Measurements from ENCODE around the gene IMPA2.
"Not testable (repeated sequence)": the region's sequence is repeated elsewhere in the genome, so short reads cannot be mapped to it uniquely, and the experiment has no call there.

Gene IMPA2

DNA sequence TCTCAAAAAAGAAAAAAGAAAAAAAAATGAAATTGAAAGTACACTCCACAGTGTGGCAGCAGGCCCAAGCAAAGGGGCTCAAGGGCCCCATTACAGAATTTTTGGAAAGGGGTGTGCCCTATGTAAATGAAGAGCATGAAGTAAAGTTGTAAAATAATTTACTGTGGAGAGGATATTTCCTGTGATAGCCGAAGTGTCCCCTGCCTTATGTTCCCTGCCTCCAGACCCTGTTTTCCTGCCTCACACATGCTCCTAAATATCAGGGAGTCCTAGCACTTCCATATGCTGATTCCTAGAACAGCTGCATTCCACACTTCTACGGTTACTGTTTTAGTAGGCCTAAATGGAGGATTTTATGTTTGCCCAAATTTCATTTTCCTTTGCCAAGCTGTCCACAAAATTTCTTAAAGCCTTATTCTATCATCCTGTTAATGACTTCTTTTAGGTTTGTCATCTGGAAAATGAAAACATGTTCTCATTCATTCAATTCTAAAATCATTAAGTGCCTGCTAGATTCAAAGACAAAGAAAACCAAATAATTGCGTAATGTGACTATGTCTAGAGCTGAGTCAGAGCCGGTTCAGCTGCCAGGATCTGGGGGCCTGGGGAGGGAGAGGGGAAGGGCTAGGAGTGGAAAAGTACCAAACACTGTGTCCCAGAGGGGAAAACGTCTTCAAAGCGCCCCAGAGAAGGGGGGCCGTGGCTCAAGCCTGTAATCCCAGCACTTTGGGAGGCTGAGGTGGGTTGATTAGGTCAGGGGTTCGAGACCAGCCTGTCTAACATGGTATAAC, 25.9 kb upstream of the IMPA2 start:
- Histone ChIP-seq H3K79me2 (ENCODE audit: insufficient read depth, low read length) (no peaks in the 10 kb centered on the region), H3K9me3 (ENCODE audit: insufficient read depth, low read length) (peaks cover 9% of the 10 kb centered on the region; the same call in 1 of the 2 replicates), H3K4me2 (ENCODE audit: low read depth, low read length, poor library complexity, severe bottlenecking) (no peak overlapping the region), H3K4me3 (ENCODE audit: insufficient read depth, low read length, poor library complexity, severe bottlenecking) (no peak overlapping the region), H3K36me3 (ENCODE audit: low read length) (no peaks in the 10 kb centered on the region), H4K20me1 (ENCODE audit: low read depth, low read length) (no peaks in the 10 kb centered on the region), H2AFZ (ENCODE audit: low read depth, low read length, severe bottlenecking) (no peak overlapping the region), H3F3A (ENCODE audit: insufficient read depth) (no peaks in the 10 kb centered on the region), H3K9ac (ENCODE audit: low read length) (no peak overlapping the region), H3K27ac (ENCODE audit: low read depth, low read length) (no peak overlapping the region), H3K9me2 (replicated peaks; ENCODE audit: insufficient read depth, low read length) (no peaks in the 10 kb centered on the region), H3K27me3 (ENCODE audit: low read length) (no peaks in the 10 kb centered on the region)
- TF ChIP-seq EZH2phosphoT487 (conservative IDR thresholded peaks at IDR 0.05; ENCODE audit: low read length) = no peak
- TF ChIP-seq, protein P1, sequence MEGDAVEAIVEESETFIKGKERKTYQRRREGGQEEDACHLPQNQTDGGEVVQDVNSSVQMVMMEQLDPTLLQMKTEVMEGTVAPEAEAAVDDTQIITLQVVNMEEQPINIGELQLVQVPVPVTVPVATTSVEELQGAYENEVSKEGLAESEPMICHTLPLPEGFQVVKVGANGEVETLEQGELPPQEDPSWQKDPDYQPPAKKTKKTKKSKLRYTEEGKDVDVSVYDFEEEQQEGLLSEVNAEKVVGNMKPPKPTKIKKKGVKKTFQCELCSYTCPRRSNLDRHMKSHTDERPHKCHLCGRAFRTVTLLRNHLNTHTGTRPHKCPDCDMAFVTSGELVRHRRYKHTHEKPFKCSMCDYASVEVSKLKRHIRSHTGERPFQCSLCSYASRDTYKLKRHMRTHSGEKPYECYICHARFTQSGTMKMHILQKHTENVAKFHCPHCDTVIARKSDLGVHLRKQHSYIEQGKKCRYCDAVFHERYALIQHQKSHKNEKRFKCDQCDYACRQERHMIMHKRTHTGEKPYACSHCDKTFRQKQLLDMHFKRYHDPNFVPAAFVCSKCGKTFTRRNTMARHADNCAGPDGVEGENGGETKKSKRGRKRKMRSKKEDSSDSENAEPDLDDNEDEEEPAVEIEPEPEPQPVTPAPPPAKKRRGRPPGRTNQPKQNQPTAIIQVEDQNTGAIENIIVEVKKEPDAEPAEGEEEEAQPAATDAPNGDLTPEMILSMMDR (IDR thresholded peaks at IDR 0.05; ENCODE audit: insufficient read depth, low read length, poor library complexity, severe bottlenecking) = no peak

DNA sequence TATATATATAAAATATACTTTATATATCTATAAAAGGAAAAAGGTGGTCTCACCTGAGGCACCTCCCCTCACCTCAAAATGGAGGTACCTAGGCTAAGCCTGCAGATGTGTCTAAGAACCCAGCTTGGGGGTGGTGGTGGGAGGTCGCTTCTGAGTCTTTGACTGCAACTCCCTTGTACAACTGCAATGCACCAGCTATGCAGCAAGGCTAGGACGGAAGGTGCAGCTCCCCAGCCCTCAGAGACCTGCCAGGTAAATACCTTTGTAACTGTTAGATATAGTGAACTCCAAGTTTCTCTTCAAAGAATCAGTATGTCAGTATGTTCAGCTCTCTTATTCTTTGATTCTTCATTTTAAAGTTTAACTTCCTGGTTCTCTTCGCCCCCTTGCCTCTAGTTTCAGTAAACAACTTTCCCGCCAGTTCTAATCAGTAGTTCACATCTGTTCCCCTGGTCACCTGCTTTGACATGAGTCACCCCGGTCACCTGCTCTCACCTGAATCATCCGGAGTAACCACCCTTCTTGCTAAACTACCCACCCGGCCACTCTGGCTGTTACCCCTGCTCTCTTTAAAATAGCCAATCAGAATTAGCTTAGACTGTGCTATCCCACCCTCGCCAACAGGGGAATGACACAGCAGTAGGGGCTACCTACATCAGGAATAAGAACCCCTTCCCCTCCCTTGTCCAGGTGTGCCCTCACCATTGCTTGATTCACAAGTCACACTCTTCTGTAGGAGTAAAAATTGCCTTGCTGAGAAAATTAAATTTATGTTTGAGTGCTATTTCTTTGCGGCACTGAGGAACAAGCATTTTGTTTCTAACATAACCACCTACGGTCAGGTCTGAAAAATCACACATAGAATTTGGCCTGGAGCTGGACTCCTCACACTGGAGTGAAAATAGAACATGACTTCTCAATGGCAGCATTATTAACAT, 24.7 kb upstream of the IMPA2 start:
- Histone ChIP-seq H3K4me3 (ENCODE audit: insufficient read depth, low read length, poor library complexity, severe bottlenecking) (no peak overlapping the region), H3K27ac (ENCODE audit: low read depth, low read length) (no peak overlapping the region), H3F3A (ENCODE audit: insufficient read depth) (no peaks in the 10 kb centered on the region), H3K9ac (ENCODE audit: low read length) (no peak overlapping the region), H4K20me1 (ENCODE audit: low read depth, low read length) (no peaks in the 10 kb centered on the region), H2AFZ (ENCODE audit: low read depth, low read length, severe bottlenecking) (no peak overlapping the region), H3K27me3 (ENCODE audit: low read length) (no peaks in the 10 kb centered on the region), H3K9me3 (ENCODE audit: insufficient read depth, low read length) (peaks cover 9% of the 10 kb centered on the region; the same call in 1 of the 2 replicates), H3K4me2 (ENCODE audit: low read depth, low read length, poor library complexity, severe bottlenecking) (no peak overlapping the region), H3K79me2 (ENCODE audit: insufficient read depth, low read length) (no peaks in the 10 kb centered on the region), H3K36me3 (ENCODE audit: low read length) (no peaks in the 10 kb centered on the region), H3K9me2 (replicated peaks; ENCODE audit: insufficient read depth, low read length) (no peaks in the 10 kb centered on the region)
- TF ChIP-seq, protein P1 (IDR thresholded peaks at IDR 0.05; ENCODE audit: insufficient read depth, low read length, poor library complexity, severe bottlenecking) = no peak
- no peak for TF ChIP-seq EZH2phosphoT487 (conservative IDR thresholded peaks at IDR 0.05; ENCODE audit: low read length)

DNA sequence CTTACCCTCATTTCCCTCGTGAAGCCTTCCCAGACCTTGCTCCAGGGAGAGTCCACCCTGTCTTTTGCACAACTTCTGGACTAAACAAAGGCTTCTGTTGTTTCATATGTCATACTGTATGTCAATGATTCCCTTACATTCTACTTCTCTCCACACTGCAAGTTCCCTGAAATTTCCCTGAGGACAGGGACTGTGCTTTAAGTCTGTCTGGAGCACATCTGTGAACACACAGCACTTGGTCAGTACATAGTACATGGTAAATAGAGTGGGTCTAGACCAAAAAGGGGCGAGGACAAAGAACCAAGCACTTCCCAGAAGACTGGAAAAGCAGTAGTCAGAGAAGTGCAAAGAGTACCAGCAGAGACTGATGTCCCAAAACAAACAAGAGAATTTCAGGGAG, 23.7 kb upstream of the IMPA2 start:
- Histone ChIP-seq H3K9me3 (ENCODE audit: insufficient read depth, low read length) (peaks cover 9% of the 10 kb centered on the region; the same call in 1 of the 2 replicates), H2AFZ (ENCODE audit: low read depth, low read length, severe bottlenecking) (no peak overlapping the region), H3K4me2 (ENCODE audit: low read depth, low read length, poor library complexity, severe bottlenecking) (no peak overlapping the region), H3K79me2 (ENCODE audit: insufficient read depth, low read length) (no peaks in the 10 kb centered on the region), H3K9me2 (replicated peaks; ENCODE audit: insufficient read depth, low read length) (no peaks in the 10 kb centered on the region), H3F3A (ENCODE audit: insufficient read depth) (no peaks in the 10 kb centered on the region), H3K27me3 (ENCODE audit: low read length) (no peaks in the 10 kb centered on the region), H3K4me3 (ENCODE audit: insufficient read depth, low read length, poor library complexity, severe bottlenecking) (no peak overlapping the region), H3K27ac (ENCODE audit: low read depth, low read length) (no peak overlapping the region), H4K20me1 (ENCODE audit: low read depth, low read length) (no peaks in the 10 kb centered on the region), H3K36me3 (ENCODE audit: low read length) (no peaks in the 10 kb centered on the region), H3K9ac (ENCODE audit: low read length) (no peak overlapping the region)
- no peak for TF ChIP-seq EZH2phosphoT487 (conservative IDR thresholded peaks at IDR 0.05; ENCODE audit: low read length)
- TF ChIP-seq, protein P1 (IDR thresholded peaks at IDR 0.05; ENCODE audit: insufficient read depth, low read length, poor library complexity, severe bottlenecking) = no peak

DNA sequence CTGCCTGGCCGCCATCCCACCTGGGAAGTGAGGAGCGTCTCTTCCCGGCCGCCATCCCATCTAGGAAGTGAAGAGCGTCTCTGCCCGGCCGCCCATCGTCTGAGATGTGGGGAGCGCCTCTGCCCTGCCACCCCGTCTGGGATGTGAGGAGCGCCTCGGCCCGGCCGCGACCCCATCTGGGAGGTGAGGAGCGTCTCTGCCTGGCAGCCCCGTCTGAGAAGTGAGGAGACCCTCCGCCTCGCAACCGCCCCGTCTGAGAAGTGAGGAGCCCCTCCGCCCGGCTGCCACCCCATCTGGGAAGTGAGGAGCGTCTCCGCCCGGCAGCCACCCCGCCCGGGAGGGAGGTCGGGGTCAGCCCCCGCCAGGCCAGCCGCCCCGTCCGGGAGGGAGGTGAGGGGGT, 21.7 kb upstream of the IMPA2 start:
- not testable (repeated sequence) for H2AFZ ChIP-seq (ENCODE audit: low read depth, low read length, severe bottlenecking); H3K9me3 ChIP-seq (ENCODE audit: insufficient read depth, low read length); H3K4me2 ChIP-seq (ENCODE audit: low read depth, low read length, poor library complexity, severe bottlenecking); H3K9me2 ChIP-seq (replicated peaks; ENCODE audit: insufficient read depth, low read length); H3K27ac ChIP-seq (ENCODE audit: low read depth, low read length); H3K9ac ChIP-seq (ENCODE audit: low read length); H4K20me1 ChIP-seq (ENCODE audit: low read depth, low read length); H3K27me3 ChIP-seq (ENCODE audit: low read length); H3F3A ChIP-seq (ENCODE audit: insufficient read depth); H3K79me2 ChIP-seq (ENCODE audit: insufficient read depth, low read length); H3K4me3 ChIP-seq (ENCODE audit: insufficient read depth, low read length, poor library complexity, severe bottlenecking); H3K36me3 ChIP-seq (ENCODE audit: low read length)

Measured in SU-DHL-6 (cell line).